ENCODE measurements around the gene PHETA1. TPM values are rescaled to one million over a fixed set of nuclear protein-coding genes. Genes with fewer than 3 reads are reported as not detected.
A peak's percentile ranks its signal among the peaks of the same experiment; 100 is the strongest.

PHETA1 gene, protein sequence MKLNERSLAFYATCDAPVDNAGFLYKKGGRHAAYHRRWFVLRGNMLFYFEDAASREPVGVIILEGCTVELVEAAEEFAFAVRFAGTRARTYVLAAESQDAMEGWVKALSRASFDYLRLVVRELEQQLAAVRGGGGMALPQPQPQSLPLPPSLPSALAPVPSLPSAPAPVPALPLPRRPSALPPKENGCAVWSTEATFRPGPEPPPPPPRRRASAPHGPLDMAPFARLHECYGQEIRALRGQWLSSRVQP
- 1 to 10 TPM; 2.8 to 3.4 TPM for total RNA-seq

DNA sequence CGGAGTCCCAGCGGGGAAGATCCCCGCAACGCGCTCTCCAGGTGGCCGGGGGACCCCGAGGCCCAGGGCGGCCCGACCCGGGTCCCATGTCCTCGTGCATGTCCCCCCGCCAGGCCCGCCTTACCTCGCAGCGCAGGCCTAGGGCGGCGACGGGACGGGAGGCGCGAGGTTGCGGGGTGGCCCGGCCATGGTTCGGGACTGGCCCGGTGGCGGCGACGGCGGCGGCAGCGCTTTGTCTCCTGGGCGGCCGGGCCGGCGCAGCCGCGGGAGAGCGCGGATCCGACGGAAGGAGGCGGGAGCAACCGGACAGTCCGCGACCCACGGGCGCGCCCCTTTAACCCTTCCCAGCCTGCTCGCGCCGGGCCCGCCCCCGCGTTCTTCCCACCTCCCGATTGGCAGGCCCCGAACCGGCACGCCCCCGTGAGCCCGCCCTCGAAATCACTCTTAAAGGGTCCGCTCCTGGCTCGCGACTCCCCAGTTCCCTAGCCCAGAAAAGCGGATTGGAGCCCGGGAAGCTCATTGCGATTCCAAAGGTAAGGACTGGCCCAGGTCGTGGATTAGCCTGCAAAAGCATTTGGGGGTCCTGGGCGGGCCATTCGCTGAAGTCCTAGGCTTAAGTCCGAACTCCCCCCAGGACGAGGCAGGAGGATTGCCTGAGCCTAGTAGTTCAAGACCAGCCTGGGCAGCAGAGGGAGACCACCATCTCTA, at the start of gene PHETA1:
Gene PHETA1, minus strand, starts transcription at position 308 of the 708 bp plus-strand sequence. CDS start 5,668 bp downstream, outside the sequence.
- H3K27ac Mint-ChIP-seq: no peak within 1 kb of the TSS
- CTCF ChIA-PET: interaction anchor here (0.9 to 2.9 kb wide), 3 partner anchors 27 to 83 kb away, joined by 5 to 24 read pairs (median 8); no protein-coding TSS in a partner anchor

GRCh38 chr12:111418594-111418880, 49.6 kb upstream of the PHETA1 start:
- no peak overlapping the region for H3K4me3 Mint-ChIP-seq
- H3K27me3 Mint-ChIP-seq: no peaks in the 10 kb centered on the region
- ATAC-seq: no peak
- CTCF ChIA-PET: no interaction called here
- H3K4me1 Mint-ChIP-seq: peaks cover 22% of the 10 kb centered on the region
- no peaks in the 10 kb centered on the region for H3K9me3 Mint-ChIP-seq (ENCODE audit: low read depth)
- peaks cover 12% of the 10 kb centered on the region for H3K36me3 Mint-ChIP-seq
- DNase-seq: no peak
- no peak overlapping the region for H3K27ac Mint-ChIP-seq

More for the DNA sequence above, at the start of gene PHETA1:
- H3K36me3 Mint-ChIP-seq: peaks cover 1% of the 10 kb centered on the region
- peaks cover 15% of the 10 kb centered on the region for H3K4me1 Mint-ChIP-seq
- DNase-seq: peak; percentile 85
- H3K9me3 Mint-ChIP-seq (ENCODE audit: low read depth): no peaks in the 10 kb centered on the region
- peak; percentile 97 for ATAC-seq
- H3K27me3 Mint-ChIP-seq: peaks cover 9% of the 10 kb centered on the region
- H3K4me3 Mint-ChIP-seq: peak within 1 kb of the TSS; percentile 71

DNA sequence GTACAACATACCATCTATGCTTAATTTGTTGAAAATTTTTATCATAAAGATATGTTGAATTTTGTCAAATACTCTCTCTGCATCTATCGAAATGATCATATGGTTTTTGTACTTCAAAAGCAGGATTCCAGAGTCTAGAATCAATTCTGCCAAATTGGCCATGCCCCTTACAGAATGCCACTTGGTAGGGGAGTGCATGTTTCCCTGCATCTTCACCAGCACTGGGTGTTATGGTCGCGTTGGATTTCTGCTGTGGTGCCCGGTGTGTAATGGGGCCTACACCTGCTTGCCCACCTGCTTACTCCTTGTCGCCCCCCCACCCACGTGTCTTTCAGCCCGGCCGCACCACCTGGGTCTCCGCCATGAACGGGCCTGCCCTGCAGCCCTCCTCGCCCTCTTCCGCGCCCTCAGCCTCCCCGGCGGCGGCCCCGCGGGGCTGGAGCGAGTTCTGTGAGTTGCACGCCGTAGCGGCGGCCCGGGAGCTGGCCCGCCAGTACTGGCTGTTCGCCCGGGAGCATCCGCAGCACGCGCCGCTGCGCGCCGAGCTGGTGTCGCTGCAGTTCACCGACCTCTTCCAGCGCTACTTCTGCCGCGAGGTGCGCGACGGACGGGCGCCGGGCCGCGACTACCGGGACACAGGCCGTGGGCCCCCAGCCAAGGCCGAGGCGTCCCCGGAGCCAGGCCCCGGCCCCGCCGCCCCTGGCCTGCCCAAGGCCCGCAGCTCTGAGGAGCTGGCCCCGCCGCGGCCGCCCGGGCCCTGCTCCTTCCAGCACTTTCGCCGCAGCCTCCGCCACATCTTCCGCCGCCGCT, 49.1 kb upstream of the PHETA1 start:
- Mint-ChIP-seq H3K9me3 (ENCODE audit: low read depth) (no peaks in the 10 kb centered on the region), H3K36me3 (peaks cover 13% of the 10 kb centered on the region), H3K27me3 (no peaks in the 10 kb centered on the region), H3K27ac (no peak overlapping the region), H3K4me3 (no peak overlapping the region), H3K4me1 (peaks cover 26% of the 10 kb centered on the region)
- DNase-seq (no peak), ATAC-seq (no peak)
- CTCF ChIA-PET: no interaction called here

DNA sequence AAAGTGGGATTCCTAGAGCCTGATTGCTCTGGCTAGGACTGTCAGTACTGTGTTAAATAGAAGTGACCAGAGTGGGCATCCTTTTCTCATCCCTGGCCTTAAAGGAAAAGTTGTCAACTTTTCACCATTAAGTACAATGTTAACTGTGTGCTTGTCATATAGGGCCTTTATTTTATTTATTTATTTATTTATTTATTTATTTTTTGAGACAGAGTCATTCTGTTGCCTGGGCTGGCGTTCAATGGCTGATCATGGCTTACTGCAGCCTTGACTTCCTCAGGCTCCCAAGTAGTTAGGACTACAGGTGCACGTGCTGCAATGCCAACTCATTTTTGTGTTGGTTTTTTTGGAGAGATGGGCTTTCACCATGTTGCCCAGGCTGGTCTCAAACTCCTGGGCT, 48.4 kb upstream of the PHETA1 start:
- H3K4me3 Mint-ChIP-seq: no peak overlapping the region
- peaks cover 13% of the 10 kb centered on the region for H3K36me3 Mint-ChIP-seq
- H3K4me1 Mint-ChIP-seq: peaks cover 30% of the 10 kb centered on the region
- H3K9me3 Mint-ChIP-seq (ENCODE audit: low read depth): no peaks in the 10 kb centered on the region
- ATAC-seq (no peak), DNase-seq (no peak)
- H3K27me3 Mint-ChIP-seq: no peaks in the 10 kb centered on the region
- H3K27ac Mint-ChIP-seq: no peak overlapping the region
- CTCF ChIA-PET: no interaction called here

GRCh38 chr12:111414711-111415252, 45.9 kb upstream of the PHETA1 start:
- peaks cover 47% of the 10 kb centered on the region for H3K4me1 Mint-ChIP-seq
- peak overlapping the region; percentile 25 for H3K27ac Mint-ChIP-seq
- H3K9me3 Mint-ChIP-seq (ENCODE audit: low read depth): no peaks in the 10 kb centered on the region

DNA sequence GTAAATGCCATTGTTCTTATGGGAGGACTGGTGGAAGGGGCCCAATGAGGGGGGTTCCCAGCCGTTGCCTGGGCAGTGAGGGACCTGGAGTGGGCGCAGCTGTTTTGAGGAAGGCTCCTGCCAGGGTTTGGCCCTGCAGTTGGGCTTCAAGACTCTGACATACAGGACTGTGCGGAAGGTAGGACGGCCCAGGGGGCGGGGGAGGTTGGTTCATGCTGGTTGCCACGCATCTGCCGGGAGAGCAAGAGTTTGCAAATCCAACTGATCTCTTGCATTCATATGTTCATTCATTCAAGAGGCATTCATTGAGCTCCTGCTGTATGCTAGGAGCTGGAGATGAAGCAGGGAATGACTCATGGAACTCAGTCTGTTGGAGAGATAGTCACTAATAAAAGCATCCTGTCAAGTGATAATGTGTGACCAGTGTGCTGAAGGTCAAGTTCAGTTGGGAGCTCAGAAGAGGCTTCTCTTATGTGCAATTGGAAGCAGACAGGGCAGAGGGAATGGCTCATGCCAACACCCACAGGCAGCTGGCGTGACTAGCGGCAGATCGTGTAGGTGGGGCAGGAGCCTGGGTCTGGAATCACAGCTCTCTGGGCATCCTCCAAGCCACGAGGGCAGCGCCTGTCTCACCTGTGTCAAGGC, 44.7 kb upstream of the PHETA1 start:
- Mint-ChIP-seq H3K4me3 (no peak overlapping the region), H3K27me3 (no peaks in the 10 kb centered on the region), H3K36me3 (peaks cover 5% of the 10 kb centered on the region), H3K4me1 (peaks cover 58% of the 10 kb centered on the region), H3K9me3 (ENCODE audit: low read depth) (no peaks in the 10 kb centered on the region), H3K27ac (no peak overlapping the region)
- no peak for DNase-seq
- ATAC-seq: no peak
- CTCF ChIA-PET: interaction anchor here (1.4 to 22.4 kb wide), 4 partner anchors 14 to 35 kb away, joined by 5 to 950 read pairs (median 34); no protein-coding TSS in a partner anchor

More at GRCh38 chr12:111414711-111415252, 45.9 kb upstream of the PHETA1 start:
- CTCF ChIA-PET: interaction anchor here (0.8 to 1.9 kb wide), 3 partner anchors 11 to 37 kb away, joined by 3 to 6 read pairs (median 3); no protein-coding TSS in a partner anchor
- ATAC-seq (no peak), DNase-seq (no peak)
- no peak overlapping the region for H3K4me3 Mint-ChIP-seq
- H3K36me3 Mint-ChIP-seq: peaks cover 7% of the 10 kb centered on the region
- H3K27me3 Mint-ChIP-seq: no peaks in the 10 kb centered on the region

GRCh38 chr12:111412830-111413441, 44.0 kb upstream of the PHETA1 start:
- peak overlapping the region; percentile 20 for H3K27ac Mint-ChIP-seq
- peaks cover 5% of the 10 kb centered on the region for H3K36me3 Mint-ChIP-seq

DNA sequence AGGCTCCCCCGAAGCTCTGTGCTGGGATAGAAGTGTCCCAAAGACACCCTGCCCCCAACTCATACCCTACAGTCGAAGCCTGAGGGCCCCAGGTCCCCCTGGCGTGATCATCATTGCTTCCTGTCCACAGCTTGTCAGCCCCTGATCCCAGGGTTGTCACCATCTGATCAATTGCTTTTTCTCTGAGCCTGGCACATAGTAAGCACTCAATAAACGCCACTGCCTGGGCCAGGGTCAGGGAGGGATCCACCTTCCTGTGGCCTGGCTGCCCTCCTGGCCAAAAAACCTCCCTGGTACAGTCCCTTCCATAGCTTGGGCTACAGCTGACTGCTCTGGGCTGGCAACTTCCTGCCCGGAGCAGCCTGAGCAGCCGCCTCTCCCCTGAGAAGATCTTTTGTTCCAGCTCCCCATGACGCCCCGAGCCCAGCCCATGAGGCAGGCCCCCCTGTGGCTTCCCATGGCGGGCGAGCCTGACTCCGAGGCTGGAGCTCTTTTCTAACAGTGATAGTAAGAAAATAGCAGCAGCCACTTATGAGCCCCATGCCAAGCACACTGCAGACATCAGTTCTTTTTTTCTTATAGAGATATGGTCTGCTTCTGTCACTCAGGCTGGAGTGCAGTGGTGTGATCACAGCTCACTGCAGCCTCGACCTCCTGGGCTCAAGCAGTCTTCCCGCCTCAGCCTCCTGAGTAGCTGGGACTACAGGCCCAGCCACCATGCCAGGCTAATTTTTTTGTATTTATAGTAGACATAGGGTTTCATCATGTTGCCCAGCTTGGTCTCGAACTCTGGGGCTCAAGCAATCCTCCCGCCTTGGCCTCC, 43.3 kb upstream of the PHETA1 start:
- H3K9me3 Mint-ChIP-seq (ENCODE audit: low read depth): no peaks in the 10 kb centered on the region
- peaks cover 71% of the 10 kb centered on the region for H3K4me1 Mint-ChIP-seq
- no peak for ATAC-seq
- peak overlapping the region; percentile 70 for H3K27ac Mint-ChIP-seq
- CTCF ChIA-PET: interaction anchor here (0.9 to 22.4 kb wide), 9 partner anchors 9 to 94 kb away, joined by 3 to 950 read pairs (median 5); no protein-coding TSS in a partner anchor
- peaks cover 3% of the 10 kb centered on the region for H3K36me3 Mint-ChIP-seq
- no peaks in the 10 kb centered on the region for H3K27me3 Mint-ChIP-seq
- no peak for DNase-seq
- no peak overlapping the region for H3K4me3 Mint-ChIP-seq

More at GRCh38 chr12:111412830-111413441, 44.0 kb upstream of the PHETA1 start:
- DNase-seq: no peak
- CTCF ChIA-PET: interaction anchor here (0.9 to 22.4 kb wide), 8 partner anchors 11 to 93 kb away, joined by 3 to 950 read pairs (median 6); no protein-coding TSS in a partner anchor
- Mint-ChIP-seq H3K4me1 (peaks cover 64% of the 10 kb centered on the region), H3K27me3 (no peaks in the 10 kb centered on the region), H3K9me3 (ENCODE audit: low read depth) (no peaks in the 10 kb centered on the region), H3K4me3 (no peak overlapping the region)
- ATAC-seq: no peak

- Mint-ChIP-seq H3K9me3 (ENCODE audit: low read depth) (no peaks in the 10 kb centered on the region), H3K27ac (peak overlapping the region; percentile 62), H3K27me3 (no peaks in the 10 kb centered on the region), H3K4me1 (peaks cover 70% of the 10 kb centered on the region), H3K4me3 (no peak overlapping the region), H3K36me3 (peaks cover 5% of the 10 kb centered on the region)
- CTCF ChIA-PET: interaction anchor here (1.1 to 22.4 kb wide), 4 partner anchors 8 to 38 kb away, joined by 3 to 950 read pairs (median 34); no protein-coding TSS in a partner anchor
- DNase-seq (no peak), ATAC-seq (no peak)
Observed at GRCh38 chr12:111411185-111411764, 42.4 kb upstream of the PHETA1 start.

DNA sequence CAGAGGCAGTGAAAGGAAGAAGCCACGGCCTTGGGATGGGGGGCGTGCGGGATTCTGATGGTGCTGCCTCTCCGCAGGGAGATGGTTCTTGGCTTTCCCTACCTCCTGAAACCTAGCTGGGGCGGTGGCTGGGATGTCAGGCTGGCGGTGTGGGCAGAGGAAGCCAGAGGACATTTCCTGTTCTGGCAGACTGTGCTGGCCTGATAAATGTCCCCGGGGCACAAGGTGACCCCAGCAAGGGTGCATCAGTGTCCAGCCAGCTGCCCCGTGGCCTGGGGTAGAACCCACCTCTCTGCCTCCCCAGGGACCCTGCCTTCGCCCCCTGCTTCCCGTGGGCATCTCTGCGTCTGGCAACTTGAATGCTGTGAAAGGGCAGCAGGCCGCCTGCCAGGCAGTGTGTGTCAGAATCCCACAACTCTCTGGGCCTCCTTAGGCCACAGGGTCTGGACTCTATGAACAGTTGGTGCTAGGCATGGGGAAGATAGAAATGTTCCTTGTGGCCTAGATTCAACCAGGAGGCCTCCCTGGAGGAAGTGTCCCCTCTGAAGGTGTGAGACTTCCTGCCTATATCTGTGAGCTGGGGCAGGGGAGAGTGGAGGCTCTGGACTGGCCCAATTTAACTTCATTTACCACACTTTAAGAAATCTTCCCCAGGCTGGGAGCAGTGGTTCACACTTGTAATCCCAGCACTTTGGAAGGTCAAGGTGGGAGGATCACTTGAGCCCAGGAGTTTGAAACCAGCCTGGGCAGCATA, 41.7 kb upstream of the PHETA1 start:
- Mint-ChIP-seq H3K9me3 (ENCODE audit: low read depth) (no peaks in the 10 kb centered on the region), H3K4me1 (peaks cover 70% of the 10 kb centered on the region), H3K36me3 (peaks cover 5% of the 10 kb centered on the region), H3K27ac (peak overlapping the region; percentile 62), H3K4me3 (no peak overlapping the region), H3K27me3 (no peaks in the 10 kb centered on the region)
- CTCF ChIA-PET: interaction anchor here (9.4 to 22.4 kb wide), 2 partner anchors 13 to 38 kb away, joined by 61 to 950 read pairs; no protein-coding TSS in a partner anchor
- ATAC-seq (no peak), DNase-seq (no peak)

Data from activated CD8-positive, alpha-beta memory T cell treated with anti-CD3 and anti-CD28 coated beads, Interleukin-2, amount 10 ng/mL, durations not matched to agents 7 days and 5 days (primary cell).